Medulla oblongata (tissue), 1 donor: Measurements from ENCODE around the gene AAMP.
A peak's percentile ranks its signal among the peaks of the same experiment; 100 is the strongest.
"Not testable (repeated sequence)": the region's sequence is repeated elsewhere in the genome, so short reads cannot be mapped to it uniquely, and the experiment has no call there.

Experiments used
- DNase-seq: peaks from one replicate; pipeline ENCODE4 v3.0.0-alpha.2; 2015; ENCODE audit errors: extremely low spot score

Gene AAMP

DNA sequence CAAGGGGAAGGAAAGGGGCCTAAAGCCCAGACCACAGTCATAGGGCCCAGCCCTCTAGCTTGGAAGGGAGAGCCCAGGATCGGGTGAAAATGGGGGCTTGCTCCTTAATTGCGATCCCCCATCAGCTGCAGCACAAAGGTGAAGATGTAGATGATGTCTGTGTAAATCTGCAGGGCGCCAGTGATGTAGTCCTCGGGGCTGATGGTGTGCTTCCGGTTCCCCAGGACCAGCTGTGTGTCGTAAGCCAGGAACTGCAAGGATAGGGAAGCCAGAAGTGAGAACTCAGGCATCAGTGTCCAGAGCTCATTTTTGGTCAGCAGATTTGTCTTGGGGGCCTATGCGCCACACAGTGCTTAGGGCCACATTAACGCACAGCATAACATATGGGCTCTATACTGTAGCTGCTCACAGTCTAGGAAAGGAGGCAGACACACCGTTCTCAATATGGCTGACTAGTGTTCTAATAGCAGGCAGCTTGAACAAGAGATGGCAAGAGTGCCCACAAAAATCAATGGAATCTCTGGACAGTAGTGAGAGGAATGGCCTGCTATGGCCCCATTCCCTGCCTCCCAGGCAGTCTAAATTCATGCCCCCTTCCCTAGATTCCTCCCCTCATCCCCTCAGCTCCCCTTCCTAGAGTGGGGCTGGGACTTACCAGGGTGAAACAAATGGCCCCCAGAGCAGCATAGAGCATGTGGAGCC lies 5.6 kb upstream of the AAMP start:
- no peak for DNase-seq

GRCh38 chr2:218274586-218274985 lies 4.6 kb upstream of the AAMP start:
- no peak for DNase-seq

DNA sequence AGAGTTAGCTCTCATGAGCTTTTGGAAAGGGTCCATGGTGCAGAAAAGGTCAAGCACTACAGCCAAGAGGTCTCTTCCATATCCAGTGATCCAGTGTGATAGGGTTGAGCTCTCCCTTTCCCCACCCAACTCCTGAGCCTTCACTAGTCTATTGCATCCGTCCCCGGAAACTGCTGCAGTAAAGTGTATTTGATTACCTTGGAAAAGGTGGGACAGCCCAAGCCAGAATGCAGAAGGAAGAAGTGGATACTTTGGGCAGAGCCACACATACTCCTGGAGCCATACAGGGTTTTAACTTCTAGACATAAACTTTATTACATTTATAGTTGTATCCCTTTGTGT lies 3.9 kb upstream of the AAMP start:
- DNase-seq = no peak

DNA sequence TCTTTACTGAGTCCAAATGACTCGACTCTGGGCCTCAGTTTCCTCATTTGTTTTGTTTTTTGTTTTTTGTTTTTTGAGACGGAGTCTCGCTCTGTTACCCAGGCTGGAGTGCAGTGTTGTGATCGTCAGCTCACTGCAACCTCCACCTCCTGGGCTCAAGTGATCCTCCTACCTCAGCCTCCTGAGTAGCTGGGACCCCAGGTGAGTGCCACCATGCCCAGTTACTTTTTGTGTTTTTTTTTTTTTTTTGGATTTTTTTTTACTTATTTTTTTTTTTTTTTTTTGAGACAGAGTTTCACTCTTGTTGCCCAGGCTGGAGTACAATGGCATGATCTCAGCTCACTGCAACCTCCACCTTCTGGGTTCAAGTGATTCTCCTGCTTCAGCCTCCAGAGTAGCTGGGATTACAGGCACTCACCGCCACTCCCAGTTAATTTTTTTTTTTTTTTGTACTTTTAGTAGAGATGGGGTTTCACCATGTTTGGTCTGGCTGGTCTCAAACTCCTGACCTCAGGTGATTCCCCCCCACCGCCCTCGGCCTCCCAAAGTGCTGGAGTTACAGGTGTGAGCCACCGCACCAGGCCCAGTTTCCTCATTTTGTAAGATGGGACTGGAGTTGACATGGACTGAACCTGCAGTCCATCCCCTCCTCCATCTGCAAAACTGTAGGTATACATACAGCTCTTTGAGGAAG lies 3.4 kb upstream of the AAMP start:
- not testable (repeated sequence) for DNase-seq

GRCh38 chr2:218272531-218273212 lies 2.7 kb upstream of the AAMP start:
- peak; percentile 91 for DNase-seq

GRCh38 chr2:218271865-218272530 lies 2.1 kb upstream of the AAMP start:
- no peak for DNase-seq

DNA sequence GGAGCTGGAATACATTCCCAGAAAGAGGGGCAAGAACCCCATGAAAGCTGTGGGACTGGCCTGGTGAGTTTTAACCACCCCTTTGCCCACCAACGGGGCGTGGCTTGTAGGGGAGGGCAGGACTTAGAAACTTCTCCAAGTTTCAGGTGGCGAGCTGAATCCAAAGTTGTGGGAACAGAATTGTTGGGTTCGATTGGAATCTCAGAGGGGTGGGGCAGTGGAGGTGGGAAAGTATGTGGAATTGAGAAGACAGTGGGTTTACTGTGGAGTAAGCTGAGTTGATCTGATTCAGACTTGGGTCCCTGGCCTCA lies 1.5 kb upstream of the AAMP start:
- DNase-seq = no peak

DNA sequence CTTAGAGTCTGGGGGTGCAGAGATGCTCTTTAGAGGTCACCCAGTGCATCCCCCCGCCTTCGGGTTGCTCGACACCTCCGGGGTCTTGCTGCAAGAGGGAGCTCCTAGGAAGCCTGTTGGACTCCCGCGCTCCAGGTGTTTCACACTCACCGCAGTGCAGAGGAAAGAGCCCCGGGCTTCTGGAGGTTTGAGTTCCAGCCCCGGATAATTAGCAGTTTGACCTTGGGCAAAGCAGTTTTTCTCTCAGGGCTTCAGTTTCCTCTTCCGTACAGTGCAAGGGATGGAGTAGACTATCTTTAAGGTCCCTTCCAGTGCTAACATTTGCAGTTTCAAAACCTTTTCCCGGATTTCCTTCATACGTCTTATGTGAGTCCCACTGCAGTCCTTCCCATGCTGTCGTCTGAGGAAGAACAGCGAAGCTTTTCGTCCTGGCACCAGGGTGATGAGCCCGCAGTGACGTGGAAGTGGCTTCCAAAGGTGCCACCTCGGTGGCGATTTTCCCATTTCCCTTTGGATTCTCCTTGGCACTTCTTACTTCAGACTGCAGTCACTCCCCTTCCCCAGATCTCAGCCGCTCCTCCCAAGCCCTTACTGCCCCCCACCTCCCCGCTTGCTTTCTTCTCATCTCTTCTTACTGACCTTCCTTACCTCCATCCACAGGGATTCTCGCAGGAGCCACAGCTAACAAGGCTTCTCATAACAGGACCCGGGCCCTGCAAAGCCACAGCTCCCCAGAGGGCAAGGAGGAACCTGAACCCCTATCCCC lies 967 bp upstream of the AAMP start:
- DNase-seq = no peak

- no peak for DNase-seq
Observed at GRCh38 chr2:218267259-218267658, 2.7 kb downstream of the AAMP start.

DNA sequence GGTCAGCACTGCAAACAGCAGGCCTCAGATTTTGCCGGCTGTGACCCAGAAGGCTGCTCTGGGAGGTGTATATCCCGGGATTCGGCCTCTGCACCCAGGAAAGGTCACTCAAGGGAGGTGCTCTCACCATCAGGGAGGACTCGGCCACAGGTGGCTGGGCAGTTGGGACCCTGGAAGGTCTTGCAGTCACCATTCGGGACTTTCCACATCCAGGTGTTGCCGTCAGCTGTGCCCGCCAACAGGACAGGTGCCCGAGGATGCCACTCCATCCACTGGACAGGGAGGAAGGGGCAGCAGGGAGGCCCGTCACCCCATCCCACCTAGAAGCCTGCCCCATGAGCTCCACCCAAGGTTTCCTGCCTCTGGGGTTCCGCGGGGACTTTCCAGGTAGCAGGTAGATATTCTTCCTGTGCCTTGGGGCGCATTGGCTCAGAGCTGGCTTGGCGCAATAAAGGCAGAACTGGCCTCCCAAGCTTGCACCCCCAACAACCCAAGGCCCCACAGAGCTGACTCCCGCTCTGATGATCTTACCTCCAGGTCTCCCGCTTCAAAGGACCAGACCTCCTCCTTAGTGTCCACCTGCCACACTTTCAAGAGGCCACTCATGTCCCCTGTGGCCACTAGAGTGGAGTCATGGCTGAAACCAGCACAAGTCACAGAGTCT lies 3.5 kb downstream of the AAMP start:
- DNase-seq = no peak

- DNase-seq = no peak
Observed at GRCh38 chr2:218265626-218266025, 4.3 kb downstream of the AAMP start.

GRCh38 chr2:218264773-218265561 lies 5.0 kb downstream of the AAMP start:
- DNase-seq = no peak

- no peak for DNase-seq
Observed at GRCh38 chr2:218263817-218264641, 5.9 kb downstream of the AAMP start.

GRCh38 chr2:218262631-218263586 lies 7.0 kb downstream of the AAMP start:
- DNase-seq = no peak

GRCh38 chr2:218262237-218262600 lies 7.7 kb downstream of the AAMP start:
- DNase-seq = no peak

DNA sequence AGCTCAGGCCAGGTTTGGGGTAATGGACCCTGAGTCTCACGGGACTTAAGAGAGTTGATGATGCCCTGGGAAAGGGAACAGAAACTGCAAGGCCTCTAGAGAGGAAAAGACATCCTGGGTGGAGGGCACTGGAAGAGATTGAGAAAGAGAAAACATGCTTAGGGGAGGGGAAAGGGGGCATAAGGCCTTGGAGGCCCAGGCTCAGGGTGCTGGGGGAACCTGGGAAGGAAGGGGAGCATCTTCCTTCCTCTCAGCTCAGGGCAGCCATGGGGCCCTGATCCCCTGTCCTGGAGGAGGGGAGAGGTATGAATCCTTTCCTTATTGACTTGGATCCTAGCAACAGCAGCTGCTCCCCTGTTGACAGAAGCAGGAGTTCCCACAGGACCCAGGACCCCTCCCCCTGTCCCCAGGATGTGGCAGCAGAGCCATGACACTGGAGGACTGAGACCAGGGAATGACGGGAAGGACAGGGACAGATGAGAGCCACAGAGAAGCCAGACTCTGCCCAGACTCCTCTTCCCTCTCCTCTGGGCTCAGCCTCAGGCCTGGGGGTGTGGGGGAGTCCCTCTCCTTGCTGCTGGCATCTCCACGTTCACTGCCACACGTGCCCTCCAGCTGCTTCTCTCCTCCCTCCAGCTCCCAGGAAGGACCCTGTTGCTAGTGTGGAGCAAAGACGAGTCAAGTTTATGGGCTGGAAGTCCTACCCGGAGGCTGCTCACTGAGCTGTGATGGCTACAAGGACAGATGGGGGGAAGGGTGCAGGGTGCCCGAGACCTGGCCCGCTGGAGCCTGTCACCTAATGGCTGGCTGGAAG lies 8.3 kb downstream of the AAMP start:
- peak; percentile 42 for DNase-seq

- DNase-seq = no peak
Observed at GRCh38 chr2:218260742-218261422, 9.1 kb downstream of the AAMP start, which contains the start of gene GPBAR1. Gene GPBAR1, plus strand, starts transcription at chr2:218261015. Its CDS starts 1,710 bp downstream, at chr2:218262725.
